Stimulated activated CD8-positive, alpha-beta memory T cell treated with anti-CD3 and anti-CD28 coated beads, Interleukin-12 subunit alpha, Interleukin-12 subunit beta, amount 100 ng/mL, for 4 hours (primary cell): ENCODE data around the gene MEMO1.
"Not testable (repeated sequence)": the region's sequence is repeated elsewhere in the genome, so short reads cannot be mapped to it uniquely, and the experiment has no call there.

Source experiments
- DNase-seq: peaks from one replicate; pipeline ENCODE4 v3.0.0-alpha.2; 2020; ENCODE audit warnings: low read depth

Gene MEMO1

GRCh38 chr2:31907491-31907890 is 103.3 kb downstream of the MEMO1 start:
- not testable (repeated sequence) for DNase-seq

GRCh38 chr2:31903109-31903780 is 107.6 kb downstream of the MEMO1 start:
- no peak for DNase-seq

GRCh38 chr2:31901900-31902299 is 108.9 kb downstream of the MEMO1 start:
- no peak for DNase-seq

GRCh38 chr2:31900156-31900555 is 110.7 kb downstream of the MEMO1 start:
- DNase-seq, result not testable (repeated sequence)

GRCh38 chr2:31898346-31898745 is 112.5 kb downstream of the MEMO1 start:
- not testable (repeated sequence) for DNase-seq

- DNase-seq, result not testable (repeated sequence)
These were observed 113.5 kb downstream of the MEMO1 start for GRCh38 chr2:31897340-31897739.

- no peak for DNase-seq
These were observed 114.5 kb downstream of the MEMO1 start for GRCh38 chr2:31896293-31896692.

- DNase-seq, result no peak
These were observed 116.2 kb downstream of the MEMO1 start for GRCh38 chr2:31894656-31895055.

GRCh38 chr2:31893094-31893493 is 117.7 kb downstream of the MEMO1 start:
- no peak for DNase-seq

- DNase-seq, result no peak
These were observed 121.8 kb downstream of the MEMO1 start for GRCh38 chr2:31889044-31889443.

- DNase-seq, result no peak
These were observed 122.3 kb downstream of the MEMO1 start for GRCh38 chr2:31888550-31888949.

- DNase-seq, result no peak
These were observed 124.1 kb downstream of the MEMO1 start for GRCh38 chr2:31886700-31887099.

GRCh38 chr2:31877008-31877407 is 133.8 kb downstream of the MEMO1 start:
- DNase-seq, result no peak

- no peak for DNase-seq
These were observed 136.7 kb downstream of the MEMO1 start for GRCh38 chr2:31874071-31874470.

GRCh38 chr2:31865215-31865614 is 145.6 kb downstream of the MEMO1 start:
- no peak for DNase-seq

- no peak for DNase-seq
These were observed 146.9 kb downstream of the MEMO1 start for GRCh38 chr2:31863867-31864266.

GRCh38 chr2:31863015-31863656 is 147.7 kb downstream of the MEMO1 start:
- DNase-seq, result not testable (repeated sequence)

GRCh38 chr2:31859959-31860358 is 150.8 kb downstream of the MEMO1 start:
- no peak for DNase-seq

- no peak for DNase-seq
These were observed 157.3 kb downstream of the MEMO1 start for GRCh38 chr2:31853521-31853920.

GRCh38 chr2:31842150-31842549 is 168.7 kb downstream of the MEMO1 start:
- DNase-seq, result not testable (repeated sequence)

- no peak for DNase-seq
These were observed 175.4 kb downstream of the MEMO1 start for GRCh38 chr2:31835450-31835849.

- DNase-seq, result no peak
These were observed 178.4 kb downstream of the MEMO1 start for GRCh38 chr2:31832363-31832762.

- no peak for DNase-seq
These were observed 179.2 kb downstream of the MEMO1 start for GRCh38 chr2:31831585-31831984.

GRCh38 chr2:31828891-31829290 is 181.9 kb downstream of the MEMO1 start:
- DNase-seq, result no peak
